Measurements from ENCODE around the gene FGF7. TPM values are rescaled to one million over a fixed set of nuclear protein-coding genes. Genes with fewer than 3 reads are reported as not detected.
"Not testable (repeated sequence)": the region's sequence is repeated elsewhere in the genome, so short reads cannot be mapped to it uniquely, and the experiment has no call there.

Gene FGF7
- total and polyA plus RNA-seq, 2 experiments from 2014 or later = 351 to 400 TPM

GRCh38 chr15:49383266-49383665, 39.8 kb upstream of the FGF7 start:
- TF ChIP-seq EZH2 (IDR thresholded peaks at IDR 0.05; ENCODE audit: insufficient read depth, poor library complexity, severe bottlenecking) = no peak
- TF ChIP-seq EZH2phosphoT487 (IDR thresholded peaks at IDR 0.05; ENCODE audit: insufficient read depth, low read depth) = no peak
- Histone ChIP-seq H3K79me2 (ENCODE audit: insufficient read depth) (no peaks in the 10 kb centered on the region), H3F3A (ENCODE audit: insufficient read depth) (no peaks in the 10 kb centered on the region), H3K36me3 (ENCODE audit: low read depth) (no peaks in the 10 kb centered on the region), H3K27ac (no peak overlapping the region), H3K27me3 (replicated peaks; ENCODE audit: insufficient read depth) (no peaks in the 10 kb centered on the region), H3K4me3 (no peak overlapping the region), H3K9ac (no peak overlapping the region), H3K9me3 (ENCODE audit: low read depth) (no peaks in the 10 kb centered on the region), H4K20me1 (ENCODE audit: insufficient read depth) (no peaks in the 10 kb centered on the region), H2AFZ (no peak overlapping the region), H3K4me2 (ENCODE audit: unreplicated experiment) (no peak overlapping the region), H3K9me2 (ENCODE audit: insufficient read depth) (no peaks in the 10 kb centered on the region), H3K4me1 (ENCODE audit: insufficient read depth) (no peaks in the 10 kb centered on the region)
- in situ Hi-C loops (cut with MboI) = no loop called here
- 92 to 97% methylated on average over 1 of the region's 1 CpG for WGBS, 2 experiments (ENCODE audit: low coverage in 1 of 2, low lambda C conversion rate in 2 of 2, missing lambda C conversion rate in 2 of 2)
- peak; percentile 20 for DNase-seq

GRCh38 chr15:49387471-49387870, 35.6 kb upstream of the FGF7 start:
- no peak for DNase-seq
- no peak overlapping the region for H3K4me3 ChIP-seq
- H3K4me1 ChIP-seq (ENCODE audit: insufficient read depth) = no peaks in the 10 kb centered on the region
- H3K9me2 ChIP-seq (ENCODE audit: insufficient read depth) = no peaks in the 10 kb centered on the region
- no peak overlapping the region for H3K4me2 ChIP-seq (ENCODE audit: unreplicated experiment)
- H4K20me1 ChIP-seq (ENCODE audit: insufficient read depth) = no peaks in the 10 kb centered on the region
- H2AFZ ChIP-seq = no peak overlapping the region
- H3F3A ChIP-seq (ENCODE audit: insufficient read depth) = no peaks in the 10 kb centered on the region
- in situ Hi-C loops (cut with MboI) = no loop called here
- 84 to 93% methylated on average over 2 of the region's 2 CpGs for WGBS, 2 experiments (ENCODE audit: low coverage in 1 of 2, low lambda C conversion rate in 2 of 2, missing lambda C conversion rate in 2 of 2)
- H3K9ac ChIP-seq = no peak overlapping the region
- TF ChIP-seq EZH2 (IDR thresholded peaks at IDR 0.05; ENCODE audit: insufficient read depth, poor library complexity, severe bottlenecking) (no peak), EZH2phosphoT487 (IDR thresholded peaks at IDR 0.05; ENCODE audit: insufficient read depth, low read depth) (no peak)
- H3K36me3 ChIP-seq (ENCODE audit: low read depth) = no peaks in the 10 kb centered on the region
- H3K9me3 ChIP-seq (ENCODE audit: low read depth) = no peaks in the 10 kb centered on the region
- no peaks in the 10 kb centered on the region for H3K27me3 ChIP-seq (replicated peaks; ENCODE audit: insufficient read depth)
- no peak overlapping the region for H3K27ac ChIP-seq
- H3K79me2 ChIP-seq (ENCODE audit: insufficient read depth) = no peaks in the 10 kb centered on the region

GRCh38 chr15:49402515-49403296, 20.3 kb upstream of the FGF7 start:
- H4K20me1 ChIP-seq (ENCODE audit: insufficient read depth); H3K9me3 ChIP-seq (ENCODE audit: low read depth); H2AFZ ChIP-seq; H3K79me2 ChIP-seq (ENCODE audit: insufficient read depth); H3K9ac ChIP-seq; H3F3A ChIP-seq (ENCODE audit: insufficient read depth); DNase-seq; H3K36me3 ChIP-seq (ENCODE audit: low read depth); H3K9me2 ChIP-seq (ENCODE audit: insufficient read depth); H3K27me3 ChIP-seq (replicated peaks; ENCODE audit: insufficient read depth); H3K4me3 ChIP-seq; H3K27ac ChIP-seq; H3K4me1 ChIP-seq (ENCODE audit: insufficient read depth); H3K4me2 ChIP-seq (ENCODE audit: unreplicated experiment): not testable (repeated sequence)
- in situ Hi-C loops (cut with MboI) = loop anchor here (25.0 kb wide), 1 partner anchor 540 kb away; no protein-coding TSS in a partner anchor
- WGBS, 2 experiments (ENCODE audit: low coverage in 1 of 2, low lambda C conversion rate in 2 of 2, missing lambda C conversion rate in 2 of 2) = 63% methylated on average over 5 of the region's 5 CpGs

GRCh38 chr15:49406352-49407118, 16.5 kb upstream of the FGF7 start:
- no peak overlapping the region for H3K4me2 ChIP-seq (ENCODE audit: unreplicated experiment)
- H3K9ac ChIP-seq = no peak overlapping the region
- H3K4me1 ChIP-seq (ENCODE audit: insufficient read depth) = peaks cover 3% of the 10 kb centered on the region; the same call in 1 of the 2 replicates
- no peaks in the 10 kb centered on the region for H3K79me2 ChIP-seq (ENCODE audit: insufficient read depth)
- no peak overlapping the region for H3K27ac ChIP-seq
- in situ Hi-C loops (cut with MboI) = loop anchor here (25.0 kb wide), 1 partner anchor 544 kb away; no protein-coding TSS in a partner anchor
- no peak overlapping the region for H3K4me3 ChIP-seq
- no peaks in the 10 kb centered on the region for H3K9me3 ChIP-seq (ENCODE audit: low read depth)
- no peaks in the 10 kb centered on the region for H3K36me3 ChIP-seq (ENCODE audit: low read depth)
- DNase-seq = no peak
- no peaks in the 10 kb centered on the region for H4K20me1 ChIP-seq (ENCODE audit: insufficient read depth)
- H3K27me3 ChIP-seq (replicated peaks; ENCODE audit: insufficient read depth) = no peaks in the 10 kb centered on the region
- no peaks in the 10 kb centered on the region for H3F3A ChIP-seq (ENCODE audit: insufficient read depth)
- H3K9me2 ChIP-seq (ENCODE audit: insufficient read depth) = no peaks in the 10 kb centered on the region
- 88 to 91% methylated on average over 15 to 17 of the region's 17 CpGs for WGBS, 2 experiments (ENCODE audit: low coverage in 1 of 2, low lambda C conversion rate in 2 of 2, missing lambda C conversion rate in 2 of 2)
- H2AFZ ChIP-seq = no peak overlapping the region
- TF ChIP-seq EZH2 (IDR thresholded peaks at IDR 0.05; ENCODE audit: insufficient read depth, poor library complexity, severe bottlenecking) = no peak
- no peak for TF ChIP-seq EZH2phosphoT487 (IDR thresholded peaks at IDR 0.05; ENCODE audit: insufficient read depth, low read depth)

Measured in GM23248 (cell line).